DND-41 (cell line): Measurements from ENCODE around the gene ATP13A1.

Source experiments
- EZH2 ChIP-seq: IDR thresholded peaks from 3 replicates; pipeline ENCODE4 v1.6.1; 2012; ENCODE audit warnings: borderline replicate concordance, low read depth, mild to moderate bottlenecking, moderate library complexity, low read length, inconsistent platforms; ENCODE audit not compliant: severe bottlenecking
- TF ChIP-seq, protein P1 (sequence below): IDR thresholded peaks from 2 replicates; pipeline ENCODE4 v1.5.1; 2012; ENCODE audit warnings: borderline replicate concordance, low read length, moderate library complexity, mild to moderate bottlenecking; ENCODE audit not compliant: poor library complexity, severe bottlenecking; ENCODE audit errors: extremely low read depth

DNA sequence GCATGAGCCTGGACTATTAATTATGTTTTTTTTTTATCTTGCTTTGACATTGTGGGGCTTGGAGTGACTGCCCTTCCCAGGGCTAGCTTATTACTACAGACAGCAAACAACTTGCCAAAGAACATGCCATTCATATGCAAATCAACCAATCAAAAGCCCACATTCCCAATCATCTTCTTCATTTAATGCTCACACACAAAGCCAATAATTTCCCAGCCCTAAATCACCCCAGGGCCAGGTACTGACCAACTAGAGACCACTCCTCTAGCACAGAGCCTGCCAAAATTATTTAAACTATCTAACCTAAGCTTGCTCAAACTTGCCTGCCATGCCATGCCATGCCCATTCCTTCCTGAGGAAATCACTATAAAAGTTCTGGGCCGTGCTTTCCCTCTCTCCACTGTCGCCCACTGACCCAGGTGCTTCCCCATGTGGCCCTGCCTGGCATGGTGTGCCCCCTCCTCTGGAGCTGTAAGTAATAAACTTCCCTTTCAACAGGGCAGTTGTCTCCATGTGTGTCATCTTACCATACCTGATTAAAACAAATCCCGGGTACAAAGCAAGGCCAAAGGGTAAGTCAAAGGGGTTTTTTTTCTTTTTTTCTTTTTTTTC, 60.7 kb downstream of the ATP13A1 start:
- no peak for TF ChIP-seq EZH2
- TF ChIP-seq, protein P1, sequence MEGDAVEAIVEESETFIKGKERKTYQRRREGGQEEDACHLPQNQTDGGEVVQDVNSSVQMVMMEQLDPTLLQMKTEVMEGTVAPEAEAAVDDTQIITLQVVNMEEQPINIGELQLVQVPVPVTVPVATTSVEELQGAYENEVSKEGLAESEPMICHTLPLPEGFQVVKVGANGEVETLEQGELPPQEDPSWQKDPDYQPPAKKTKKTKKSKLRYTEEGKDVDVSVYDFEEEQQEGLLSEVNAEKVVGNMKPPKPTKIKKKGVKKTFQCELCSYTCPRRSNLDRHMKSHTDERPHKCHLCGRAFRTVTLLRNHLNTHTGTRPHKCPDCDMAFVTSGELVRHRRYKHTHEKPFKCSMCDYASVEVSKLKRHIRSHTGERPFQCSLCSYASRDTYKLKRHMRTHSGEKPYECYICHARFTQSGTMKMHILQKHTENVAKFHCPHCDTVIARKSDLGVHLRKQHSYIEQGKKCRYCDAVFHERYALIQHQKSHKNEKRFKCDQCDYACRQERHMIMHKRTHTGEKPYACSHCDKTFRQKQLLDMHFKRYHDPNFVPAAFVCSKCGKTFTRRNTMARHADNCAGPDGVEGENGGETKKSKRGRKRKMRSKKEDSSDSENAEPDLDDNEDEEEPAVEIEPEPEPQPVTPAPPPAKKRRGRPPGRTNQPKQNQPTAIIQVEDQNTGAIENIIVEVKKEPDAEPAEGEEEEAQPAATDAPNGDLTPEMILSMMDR, result no peak
